Measurements from ENCODE around the gene STK16.
A peak's percentile ranks its signal among the peaks of the same experiment; 100 is the strongest.

Gene STK16

GRCh38 chr2:219229305-219230058, 15.8 kb upstream of the STK16 start, which contains the start of the genes ANKZF1 and ATG9A:
TSS of gene ANKZF1 (plus strand) at chr2:219229806. CDS start at chr2:219230258, 452 bp downstream.
TSS of gene ATG9A (minus strand) at chr2:219229636. CDS start at chr2:219228024, 1,612 bp downstream.
- peak; percentile 99 for DNase-seq
- in situ Hi-C loops (cut with HindIII; ENCODE audit: low pct_ligation_motif_present, low pct_unique_long_range_greater_than_20kb, low sequenced_read_pairs): no loop called here

- in situ Hi-C loops (cut with HindIII; ENCODE audit: low pct_ligation_motif_present, low pct_unique_long_range_greater_than_20kb, low sequenced_read_pairs): no loop called here
- DNase-seq: peak; percentile 53
Measured at GRCh38 chr2:219230059-219230540, 15.2 kb upstream of the STK16 start.

- DNase-seq: no peak
- in situ Hi-C loops (cut with HindIII; ENCODE audit: low pct_ligation_motif_present, low pct_unique_long_range_greater_than_20kb, low sequenced_read_pairs): no loop called here
Measured at GRCh38 chr2:219234331-219234730, 10.9 kb upstream of the STK16 start.

- in situ Hi-C loops (cut with HindIII; ENCODE audit: low pct_ligation_motif_present, low pct_unique_long_range_greater_than_20kb, low sequenced_read_pairs): no loop called here
- no peak for DNase-seq
Measured at GRCh38 chr2:219243291-219243761, 2.0 kb upstream of the STK16 start.

GRCh38 chr2:219244789-219245147, 511 bp upstream of the STK16 start:
- in situ Hi-C loops (cut with HindIII; ENCODE audit: low pct_ligation_motif_present, low pct_unique_long_range_greater_than_20kb, low sequenced_read_pairs): no loop called here
- DNase-seq: no peak

GRCh38 chr2:219245899-219246230, 586 bp downstream of the STK16 start:
- DNase-seq: no peak
- in situ Hi-C loops (cut with HindIII; ENCODE audit: low pct_ligation_motif_present, low pct_unique_long_range_greater_than_20kb, low sequenced_read_pairs): no loop called here

- in situ Hi-C loops (cut with HindIII; ENCODE audit: low pct_ligation_motif_present, low pct_unique_long_range_greater_than_20kb, low sequenced_read_pairs): no loop called here
- DNase-seq: no peak
Measured at GRCh38 chr2:219246559-219246958, 1.3 kb downstream of the STK16 start.

GRCh38 chr2:219247678-219248642, 2.7 kb downstream of the STK16 start:
- DNase-seq: no peak
- in situ Hi-C loops (cut with HindIII; ENCODE audit: low pct_ligation_motif_present, low pct_unique_long_range_greater_than_20kb, low sequenced_read_pairs): no loop called here

- in situ Hi-C loops (cut with HindIII; ENCODE audit: low pct_ligation_motif_present, low pct_unique_long_range_greater_than_20kb, low sequenced_read_pairs): no loop called here
- DNase-seq: no peak
Measured at GRCh38 chr2:219248845-219249202, 3.5 kb downstream of the STK16 start.

- DNase-seq: peak; percentile 97
- in situ Hi-C loops (cut with HindIII; ENCODE audit: low pct_ligation_motif_present, low pct_unique_long_range_greater_than_20kb, low sequenced_read_pairs): no loop called here
Measured at GRCh38 chr2:219249203-219249980, 4.1 kb downstream of the STK16 start.

- in situ Hi-C loops (cut with HindIII; ENCODE audit: low pct_ligation_motif_present, low pct_unique_long_range_greater_than_20kb, low sequenced_read_pairs): no loop called here
- no peak for DNase-seq
Measured at GRCh38 chr2:219250049-219250781, 4.9 kb downstream of the STK16 start.

- in situ Hi-C loops (cut with HindIII; ENCODE audit: low pct_ligation_motif_present, low pct_unique_long_range_greater_than_20kb, low sequenced_read_pairs): no loop called here
- no peak for DNase-seq
Measured at GRCh38 chr2:219251656-219252055, 6.4 kb downstream of the STK16 start.

GRCh38 chr2:219252084-219252483, 6.8 kb downstream of the STK16 start:
- in situ Hi-C loops (cut with HindIII; ENCODE audit: low pct_ligation_motif_present, low pct_unique_long_range_greater_than_20kb, low sequenced_read_pairs): no loop called here
- no peak for DNase-seq

- in situ Hi-C loops (cut with HindIII; ENCODE audit: low pct_ligation_motif_present, low pct_unique_long_range_greater_than_20kb, low sequenced_read_pairs): no loop called here
- no peak for DNase-seq
Measured at GRCh38 chr2:219252570-219252899, 7.3 kb downstream of the STK16 start.

- in situ Hi-C loops (cut with HindIII; ENCODE audit: low pct_ligation_motif_present, low pct_unique_long_range_greater_than_20kb, low sequenced_read_pairs): no loop called here
- peak; percentile 56 for DNase-seq
Measured at GRCh38 chr2:219252900-219253752, 7.8 kb downstream of the STK16 start, which contains the start of gene TUBA4B. TSS of gene TUBA4B (plus strand) at chr2:219253243. CDS start at chr2:219253408, 165 bp downstream.

- peak; percentile 88 for DNase-seq
- in situ Hi-C loops (cut with HindIII; ENCODE audit: low pct_ligation_motif_present, low pct_unique_long_range_greater_than_20kb, low sequenced_read_pairs): no loop called here
Measured at GRCh38 chr2:219253753-219254589, 8.7 kb downstream of the STK16 start, which contains the start of gene TUBA4A. TSS of gene TUBA4A (minus strand) at chr2:219253918. CDS start at chr2:219253858, 60 bp downstream.
